Adrenal gland (tissue), 12 donors: ENCODE data around the gene CPA4. TPM values are rescaled to one million over a fixed set of nuclear protein-coding genes. Genes with fewer than 3 reads are reported as not detected.

Experiments
- DNase-seq, 7 donors: peaks; one replicate each; pipeline ENCODE4 v3.0.0-alpha.2; 2019 to 2020
- H3K27ac ChIP-seq, 5 donors: fragments of 200-600 bp; sonication (generic) in 4 of 5; 1 replicate in 3 of 5; 2 replicates in 2 of 5; pipeline versions ENCODE4 v1.5.1 to v1.8.0; 2016 to 2020; ENCODE audit warnings: mild to moderate bottlenecking in 1 of 5
- H3K27me3 ChIP-seq: fragments of 200-600 bp; 2 replicates; pipeline ENCODE4 v1.8.0; 2021
- H3K36me3 ChIP-seq, 2 donors: fragments of 200-600 bp; replicated peaks in 1 of 2; 1 replicate in 1 of 2; 2 replicates in 1 of 2; pipeline versions ENCODE4 v1.5.1 to v1.8.0; 2018 to 2022
- H3K4me1 ChIP-seq, 2 donors: fragments of 200-600 bp; replicated peaks in 1 of 2; 1 replicate in 1 of 2; 2 replicates in 1 of 2; pipeline versions ENCODE4 v1.5.1 to v1.8.0; 2018 to 2021
- H3K4me3 ChIP-seq, 4 donors: fragments of 200-600 bp; sonication (generic) in 3 of 4; one replicate each; pipeline ENCODE4 v1.5.1; 2016 to 2018
- H3K9me3 ChIP-seq, 3 donors: fragments of 200-600 bp; sonication (generic) in 1 of 3; replicated peaks in 1 of 3; 1 replicate in 2 of 3; 2 replicates in 1 of 3; pipeline versions ENCODE4 v1.5.1 to v1.8.0; 2016 to 2021
- CTCF ChIP-seq, 6 experiments: fragments of 450-650 bp in 4 of 6; fragments of 200-600 bp in 2 of 6; sonication (generic) in 1 of 6; IDR thresholded peaks; 1 replicate in 5 of 6; 2 replicates in 1 of 6; pipeline versions ENCODE4 v1.5.1 to v1.8.0; 2016 to 2021; ENCODE audit warnings: antibody characterized with exemption in 6 of 6, mild to moderate bottlenecking in 2 of 6, moderate library complexity in 1 of 6
- POLR2A ChIP-seq, 2 donors: fragments of 450-650 bp; IDR thresholded peaks; one replicate each; pipeline ENCODE4 v1.6.1; 2017; ENCODE audit warnings: antibody characterized with exemption in 2 of 2, mild to moderate bottlenecking in 2 of 2, moderate library complexity in 1 of 2
- WGBS, 4 donors: extraction: QIAGEN DNeasy Blood & Tissue Kit in 2 of 4; methylation state at CpG; one replicate each; pipeline versions ENCODE4 v1.1.5 to v1.1.7; 2013 to 2017; 5-methylcytosine and 5-hydroxymethylcytosine counted together
- intact Hi-C, 2 donors: fragments of 100-400 bp; cut with DNase I; formaldehyde crosslinking; loops; one replicate each; pipeline versions ENCODE4 v1.14.1 to v1.15.0; 2022 to 2023
- polyA plus RNA-seq, 3 donors: library from polyadenylated mRNA; stranded (reverse); fragments of 200-250 nt in 2 of 3; fragments of 350-450 nt in 1 of 3; fragmentation: Illumina TruSeq in 1 of 3; extraction: RNeasy Lipid Tissue Mini Kit (QIAGEN cat#74804) in 1 of 3; gene quantifications; one replicate each; pipeline ENCODE4 v1.2.3, GENCODE V29; 2013 to 2014
- total RNA-seq, 9 donors: library from RNA; depleted of rRNA in 4 of 9; stranded (reverse); fragments of >200 nt in 4 of 9; fragments of 120-200 nt in 1 of 9; fragmentation: NEBNext Ultra II Directional in 1 of 9; extraction: Animal tissue kit (Norgen Biotek cat#: 25700) in 1 of 9; gene quantifications; one replicate each; pipeline versions ENCODE4 v1.1.0 to v1.2.4, GENCODE V29; 2013 to 2023
- donor health status: healthy with polysubstance abuse.
- donor health status: Bipolar disorder and iron deficiency.
- donor health status: DM: yes; HTN: yes; CAD: no.
- donor health status: DM: no; HTN: no; CAD: no.
- donor health status: DM: no; HTN: no; CAD: no.
- donor health status: DM: yes; HTN: yes; CAD: no.

CPA4 gene
- total and polyA plus RNA-seq, 12 donors: 0.55 to 26.7 (median 2.4) TPM; not detected in 1

GRCh38 chr7:130294314-130294713 is 1.4 kb downstream of the CPA4 start:
- no peaks in the 10 kb centered on the region for H3K27me3 ChIP-seq
- intact Hi-C loops: no loop called here
- DNase-seq: no peak
- H3K9me3 ChIP-seq: no peaks in the 10 kb centered on the region
- peaks cover 0 to 11% of the 10 kb centered on the region in 2 donors for H3K4me1 ChIP-seq
- 84 to 100% (median 94%) methylated on average over 5 of the region's 5 CpGs for WGBS, 4 donors
- no peak for TF ChIP-seq POLR2A (IDR thresholded peaks at IDR 0.05)
- TF ChIP-seq CTCF (IDR thresholded peaks at IDR 0.05): no peak
- H3K36me3 ChIP-seq: no peaks in the 10 kb centered on the region
- no peak overlapping the region for H3K27ac ChIP-seq
- H3K4me3 ChIP-seq: no peak overlapping the region

GRCh38 chr7:130296221-130296951 is 3.4 kb downstream of the CPA4 start:
- Histone ChIP-seq H3K27ac (no peak overlapping the region), H3K4me3 (no peak overlapping the region), H3K27me3 (no peaks in the 10 kb centered on the region), H3K36me3 (no peaks in the 10 kb centered on the region), H3K4me1 (peaks cover 0 to 11% of the 10 kb centered on the region in 2 donors), H3K9me3 (no peaks in the 10 kb centered on the region)
- TF ChIP-seq POLR2A (IDR thresholded peaks at IDR 0.05): no peak
- TF ChIP-seq CTCF (IDR thresholded peaks at IDR 0.05): no peak
- DNase-seq: no peak
- intact Hi-C loops: no loop called here
- 92 to 95% (median 95%) methylated on average over 13 of the region's 13 CpGs for WGBS, 4 donors

GRCh38 chr7:130297628-130298543 is 4.9 kb downstream of the CPA4 start:
- no peak overlapping the region for H3K4me3 ChIP-seq
- WGBS, 4 donors: 90 to 94% (median 91%) methylated on average over 20 of the region's 20 CpGs
- DNase-seq: no peak

More at GRCh38 chr7:130297628-130298543, 4.9 kb downstream of the CPA4 start:
- Histone ChIP-seq H3K36me3 (no peaks in the 10 kb centered on the region), H3K27ac (no peak overlapping the region), H3K27me3 (no peaks in the 10 kb centered on the region), H3K4me1 (peaks cover 0 to 7% of the 10 kb centered on the region in 2 donors), H3K9me3 (no peaks in the 10 kb centered on the region)
- TF ChIP-seq CTCF (IDR thresholded peaks at IDR 0.05) (no peak), POLR2A (IDR thresholded peaks at IDR 0.05) (no peak)
- intact Hi-C loops: no loop called here
